CD4-positive, alpha-beta T cell treated with Interferon gamma for 1 hour (primary cell): ENCODE results near the gene WASL.
"Not testable (repeated sequence)": the region's sequence is repeated elsewhere in the genome, so short reads cannot be mapped to it uniquely, and the experiment has no call there.

Experiments
- DNase-seq: peaks from one replicate; pipeline ENCODE4 v3.0.0-alpha.2; 2020

WASL gene

GRCh38 chr7:123655614-123656013 lies 93.2 kb downstream of the WASL start, which contains the start of gene LMOD2:
TSS of gene LMOD2 (plus strand) at chr7:123655866. CDS start at chr7:123655964, 98 bp downstream.
- DNase-seq, result no peak

GRCh38 chr7:123653162-123653561 lies 95.6 kb downstream of the WASL start:
- DNase-seq, result no peak

- DNase-seq, result no peak
Measured at GRCh38 chr7:123652406-123652805, 96.4 kb downstream of the WASL start.

GRCh38 chr7:123650595-123650994 lies 98.2 kb downstream of the WASL start:
- DNase-seq, result no peak

- DNase-seq, result no peak
Measured at GRCh38 chr7:123649964-123650363, 98.8 kb downstream of the WASL start.

- no peak for DNase-seq
Measured at GRCh38 chr7:123647106-123647730, 101.6 kb downstream of the WASL start.

GRCh38 chr7:123645516-123645915 lies 103.3 kb downstream of the WASL start:
- no peak for DNase-seq

GRCh38 chr7:123643495-123644441 lies 105.0 kb downstream of the WASL start:
- DNase-seq, result no peak

- DNase-seq, result no peak
Measured at GRCh38 chr7:123641901-123642300, 106.9 kb downstream of the WASL start.

GRCh38 chr7:123640583-123640982 lies 108.2 kb downstream of the WASL start:
- DNase-seq, result no peak

GRCh38 chr7:123639631-123640030 lies 109.2 kb downstream of the WASL start:
- DNase-seq, result no peak

- no peak for DNase-seq
Measured at GRCh38 chr7:123637878-123638277, 110.9 kb downstream of the WASL start.

GRCh38 chr7:123637203-123637602 lies 111.6 kb downstream of the WASL start:
- no peak for DNase-seq

GRCh38 chr7:123635551-123636359 lies 113.0 kb downstream of the WASL start:
- no peak for DNase-seq

- DNase-seq, result not testable (repeated sequence)
Measured at GRCh38 chr7:123634011-123634573, 114.7 kb downstream of the WASL start.

- DNase-seq, result no peak
Measured at GRCh38 chr7:123633553-123633952, 115.2 kb downstream of the WASL start.

- no peak for DNase-seq
Measured at GRCh38 chr7:123632808-123633207, 116.0 kb downstream of the WASL start.
